ENCODE measurements around the gene KDM3A.

Gene KDM3A, protein sequence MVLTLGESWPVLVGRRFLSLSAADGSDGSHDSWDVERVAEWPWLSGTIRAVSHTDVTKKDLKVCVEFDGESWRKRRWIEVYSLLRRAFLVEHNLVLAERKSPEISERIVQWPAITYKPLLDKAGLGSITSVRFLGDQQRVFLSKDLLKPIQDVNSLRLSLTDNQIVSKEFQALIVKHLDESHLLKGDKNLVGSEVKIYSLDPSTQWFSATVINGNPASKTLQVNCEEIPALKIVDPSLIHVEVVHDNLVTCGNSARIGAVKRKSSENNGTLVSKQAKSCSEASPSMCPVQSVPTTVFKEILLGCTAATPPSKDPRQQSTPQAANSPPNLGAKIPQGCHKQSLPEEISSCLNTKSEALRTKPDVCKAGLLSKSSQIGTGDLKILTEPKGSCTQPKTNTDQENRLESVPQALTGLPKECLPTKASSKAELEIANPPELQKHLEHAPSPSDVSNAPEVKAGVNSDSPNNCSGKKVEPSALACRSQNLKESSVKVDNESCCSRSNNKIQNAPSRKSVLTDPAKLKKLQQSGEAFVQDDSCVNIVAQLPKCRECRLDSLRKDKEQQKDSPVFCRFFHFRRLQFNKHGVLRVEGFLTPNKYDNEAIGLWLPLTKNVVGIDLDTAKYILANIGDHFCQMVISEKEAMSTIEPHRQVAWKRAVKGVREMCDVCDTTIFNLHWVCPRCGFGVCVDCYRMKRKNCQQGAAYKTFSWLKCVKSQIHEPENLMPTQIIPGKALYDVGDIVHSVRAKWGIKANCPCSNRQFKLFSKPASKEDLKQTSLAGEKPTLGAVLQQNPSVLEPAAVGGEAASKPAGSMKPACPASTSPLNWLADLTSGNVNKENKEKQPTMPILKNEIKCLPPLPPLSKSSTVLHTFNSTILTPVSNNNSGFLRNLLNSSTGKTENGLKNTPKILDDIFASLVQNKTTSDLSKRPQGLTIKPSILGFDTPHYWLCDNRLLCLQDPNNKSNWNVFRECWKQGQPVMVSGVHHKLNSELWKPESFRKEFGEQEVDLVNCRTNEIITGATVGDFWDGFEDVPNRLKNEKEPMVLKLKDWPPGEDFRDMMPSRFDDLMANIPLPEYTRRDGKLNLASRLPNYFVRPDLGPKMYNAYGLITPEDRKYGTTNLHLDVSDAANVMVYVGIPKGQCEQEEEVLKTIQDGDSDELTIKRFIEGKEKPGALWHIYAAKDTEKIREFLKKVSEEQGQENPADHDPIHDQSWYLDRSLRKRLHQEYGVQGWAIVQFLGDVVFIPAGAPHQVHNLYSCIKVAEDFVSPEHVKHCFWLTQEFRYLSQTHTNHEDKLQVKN (N-terminal part only)

DNA sequence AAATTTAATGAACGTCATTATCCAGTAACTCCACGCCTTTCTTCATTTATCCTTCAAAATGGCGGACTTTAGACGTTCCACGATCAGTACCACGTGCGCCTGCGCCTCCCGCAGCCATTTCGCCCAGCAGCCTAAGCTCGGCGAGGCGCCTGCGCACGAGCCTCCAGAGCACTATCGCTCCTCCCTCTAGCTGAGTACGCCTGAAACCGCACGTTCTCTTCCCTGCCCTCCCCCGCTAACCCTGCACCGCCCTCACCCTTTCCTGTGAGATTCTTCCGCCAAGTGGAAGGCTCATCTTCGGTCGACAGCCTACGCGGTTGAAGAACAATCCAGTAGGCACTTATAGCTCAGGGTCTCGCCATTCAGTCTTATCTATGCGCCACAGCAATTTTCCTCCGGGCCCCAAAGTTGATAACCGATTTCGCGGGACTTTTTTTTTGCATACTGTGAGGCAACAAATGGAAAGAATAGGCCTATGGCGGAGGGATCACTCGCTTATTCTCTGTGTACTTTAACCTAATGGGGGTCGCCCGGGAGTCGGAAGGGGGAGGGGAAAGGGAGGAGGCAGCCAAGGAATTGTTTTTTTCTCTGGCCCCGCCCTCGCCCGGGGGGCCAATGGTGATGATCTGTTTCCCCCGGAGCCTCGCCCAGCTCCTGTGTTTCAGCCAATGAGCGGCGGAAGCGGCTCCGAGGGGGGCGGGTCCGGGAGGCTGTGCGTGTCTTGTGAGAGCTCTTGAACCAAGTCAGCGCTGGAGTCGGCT lies at the start of gene KDM3A:
KDM3A (plus strand) TSS at position 741 of the 761 bp plus-strand sequence. CDS start 677 bp downstream, outside the sequence.
- Mint-ChIP-seq H3K4me1 (ENCODE audit: low read depth) (peaks cover 45% of the 10 kb centered on the region), H3K4me3 (peak within 1 kb of the TSS; percentile 89), H3K27me3 (no peaks in the 10 kb centered on the region), H3K9me3 (peaks cover 21% of the 10 kb centered on the region), H3K27ac (peak within 1 kb of the TSS; percentile 100), H3K36me3 (ENCODE audit: low read depth) (peaks cover 62% of the 10 kb centered on the region)
- DNase-seq, result peak; percentile 99

DNA sequence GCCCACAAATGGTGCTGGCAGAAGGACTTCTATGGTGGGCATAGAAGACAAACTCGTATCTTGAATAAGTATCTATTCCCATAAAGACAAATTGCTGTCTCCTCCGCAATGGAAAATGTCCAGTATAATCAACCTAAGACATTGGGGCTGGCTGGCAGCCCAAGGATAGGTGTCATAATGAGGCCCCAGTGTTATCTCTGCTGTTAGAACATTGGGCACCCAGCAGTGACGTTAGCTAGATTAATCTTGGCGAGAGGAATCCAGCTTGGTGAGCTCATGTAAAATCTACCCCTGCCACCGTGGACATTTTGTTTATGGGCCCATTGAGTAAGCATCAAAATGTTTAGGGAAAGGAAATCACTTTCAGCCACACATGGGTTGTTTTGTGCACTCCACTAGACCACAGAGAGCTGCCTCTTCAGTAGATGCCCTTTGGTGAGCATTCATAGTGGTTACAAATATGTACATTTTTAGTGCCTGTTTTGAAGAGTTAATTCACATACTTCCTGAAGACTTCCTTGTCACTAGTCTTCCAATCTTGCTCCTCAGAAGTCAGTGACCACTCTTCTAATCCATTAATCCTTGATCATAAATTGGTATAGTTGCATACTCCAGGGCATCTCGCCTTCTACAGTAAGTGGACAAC lies 48.2 kb upstream of the KDM3A start:
- H3K36me3 Mint-ChIP-seq (ENCODE audit: low read depth), result no peaks in the 10 kb centered on the region
- no peak for DNase-seq
- no peak overlapping the region for H3K4me3 Mint-ChIP-seq
- peaks cover 11% of the 10 kb centered on the region for H3K27me3 Mint-ChIP-seq
- H3K27ac Mint-ChIP-seq, result no peak overlapping the region
- peaks cover 14% of the 10 kb centered on the region for H3K4me1 Mint-ChIP-seq (ENCODE audit: low read depth)
- peaks cover 2% of the 10 kb centered on the region for H3K9me3 Mint-ChIP-seq

DNA sequence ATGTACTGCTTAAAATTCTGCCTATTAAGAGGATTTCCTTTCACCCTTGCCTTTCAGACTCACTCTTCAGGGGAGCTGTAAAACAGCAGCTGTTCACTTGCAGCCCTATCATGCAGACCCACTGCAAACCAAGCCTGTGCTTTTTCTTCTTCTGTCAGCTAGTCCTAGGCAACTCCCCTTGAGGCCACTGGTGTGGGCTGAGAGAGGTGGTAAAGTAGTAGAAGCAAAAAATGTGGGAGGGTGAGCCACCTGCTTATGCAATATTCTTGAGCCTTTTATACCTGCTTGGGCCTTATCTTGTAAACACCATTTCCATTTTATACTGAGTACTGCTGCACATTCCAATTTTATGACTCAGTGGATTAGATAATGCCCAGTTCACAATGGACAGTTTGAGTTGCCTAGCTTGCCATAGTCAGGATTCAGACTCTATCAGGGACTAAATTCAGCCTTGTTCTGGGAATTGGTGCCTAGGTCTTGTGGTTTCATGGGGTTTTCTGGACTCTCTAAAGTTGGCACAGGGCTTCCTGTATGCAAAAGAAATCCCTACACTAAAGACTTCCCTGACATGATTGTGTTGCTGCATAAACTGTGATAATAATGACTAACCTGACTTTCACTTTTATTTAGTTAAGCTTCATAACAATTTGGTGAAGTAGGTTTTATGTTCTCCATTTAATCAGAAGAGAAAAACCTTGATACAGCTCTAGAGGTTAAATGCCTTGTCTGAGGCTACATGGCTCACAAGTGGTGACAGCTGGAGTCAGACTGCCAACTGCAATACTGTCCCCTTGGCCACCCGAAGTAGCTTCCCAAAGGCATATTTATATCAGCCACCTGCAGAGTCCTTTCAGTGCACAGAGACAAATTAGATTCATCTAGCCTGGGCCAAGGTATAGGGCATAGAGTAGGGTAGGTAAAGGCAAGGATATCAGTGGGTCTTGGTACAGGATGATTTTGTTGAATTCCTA lies 47.4 kb upstream of the KDM3A start:
- H3K27me3 Mint-ChIP-seq, result peaks cover 12% of the 10 kb centered on the region
- no peaks in the 10 kb centered on the region for H3K36me3 Mint-ChIP-seq (ENCODE audit: low read depth)
- peaks cover 14% of the 10 kb centered on the region for H3K4me1 Mint-ChIP-seq (ENCODE audit: low read depth)
- H3K27ac Mint-ChIP-seq, result no peak overlapping the region
- no peak overlapping the region for H3K4me3 Mint-ChIP-seq
- H3K9me3 Mint-ChIP-seq, result peaks cover 2% of the 10 kb centered on the region
- no peak for DNase-seq

DNA sequence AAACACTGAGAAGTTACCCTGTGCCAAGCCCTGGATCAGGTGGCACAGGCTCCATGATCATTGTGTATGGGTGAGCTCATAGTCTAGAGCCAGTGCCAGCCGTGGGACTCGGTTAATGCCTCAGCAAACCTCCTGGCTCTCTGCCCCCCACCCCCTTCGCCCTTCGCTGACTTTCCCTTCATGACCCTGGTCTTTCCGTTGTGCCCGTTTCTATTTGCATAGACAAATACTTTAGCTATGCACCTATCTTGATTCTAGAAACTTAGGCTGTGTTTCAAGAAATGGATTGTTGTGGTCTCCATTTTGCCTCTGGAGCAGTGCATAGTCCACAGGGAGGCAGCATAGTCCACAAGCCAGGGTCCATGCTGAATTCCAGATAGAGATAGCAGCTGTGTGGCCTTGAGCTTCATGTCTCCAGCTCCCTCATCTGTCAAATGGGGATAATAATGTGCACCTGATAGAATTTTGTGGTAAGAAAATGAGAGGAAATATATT lies 44.8 kb upstream of the KDM3A start:
- no peak for DNase-seq

DNA sequence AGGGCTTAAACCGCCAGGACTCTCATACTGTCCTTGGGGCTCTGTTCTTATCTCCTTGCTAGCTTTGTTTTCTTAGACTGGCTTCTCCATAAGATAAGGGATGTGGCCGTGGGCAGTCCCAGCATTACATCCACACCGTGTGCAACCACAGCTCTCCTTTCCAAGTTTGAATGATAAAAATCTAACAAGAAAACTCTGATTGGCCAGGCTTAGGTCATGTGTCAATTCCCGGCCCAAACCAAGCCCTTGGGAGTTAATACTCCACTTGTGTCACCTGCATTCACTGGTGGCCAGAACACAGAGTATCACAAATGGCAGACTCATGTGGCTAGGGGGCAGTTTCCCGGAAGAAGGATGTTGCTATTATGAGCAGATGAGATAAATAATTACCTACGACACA lies 43.2 kb upstream of the KDM3A start:
- peaks cover 15% of the 10 kb centered on the region for H3K27me3 Mint-ChIP-seq
- H3K4me1 Mint-ChIP-seq (ENCODE audit: low read depth), result peaks cover 12% of the 10 kb centered on the region
- H3K4me3 Mint-ChIP-seq, result no peak overlapping the region
- no peaks in the 10 kb centered on the region for H3K9me3 Mint-ChIP-seq
- no peak for DNase-seq
- H3K27ac Mint-ChIP-seq, result no peak overlapping the region
- no peaks in the 10 kb centered on the region for H3K36me3 Mint-ChIP-seq (ENCODE audit: low read depth)

More for the DNA sequence above, 44.8 kb upstream of the KDM3A start:
- no peaks in the 10 kb centered on the region for H3K36me3 Mint-ChIP-seq (ENCODE audit: low read depth)
- peaks cover 14% of the 10 kb centered on the region for H3K4me1 Mint-ChIP-seq (ENCODE audit: low read depth)
- peaks cover 1% of the 10 kb centered on the region for H3K9me3 Mint-ChIP-seq
- no peak overlapping the region for H3K4me3 Mint-ChIP-seq
- no peak overlapping the region for H3K27ac Mint-ChIP-seq
- peaks cover 15% of the 10 kb centered on the region for H3K27me3 Mint-ChIP-seq

DNA sequence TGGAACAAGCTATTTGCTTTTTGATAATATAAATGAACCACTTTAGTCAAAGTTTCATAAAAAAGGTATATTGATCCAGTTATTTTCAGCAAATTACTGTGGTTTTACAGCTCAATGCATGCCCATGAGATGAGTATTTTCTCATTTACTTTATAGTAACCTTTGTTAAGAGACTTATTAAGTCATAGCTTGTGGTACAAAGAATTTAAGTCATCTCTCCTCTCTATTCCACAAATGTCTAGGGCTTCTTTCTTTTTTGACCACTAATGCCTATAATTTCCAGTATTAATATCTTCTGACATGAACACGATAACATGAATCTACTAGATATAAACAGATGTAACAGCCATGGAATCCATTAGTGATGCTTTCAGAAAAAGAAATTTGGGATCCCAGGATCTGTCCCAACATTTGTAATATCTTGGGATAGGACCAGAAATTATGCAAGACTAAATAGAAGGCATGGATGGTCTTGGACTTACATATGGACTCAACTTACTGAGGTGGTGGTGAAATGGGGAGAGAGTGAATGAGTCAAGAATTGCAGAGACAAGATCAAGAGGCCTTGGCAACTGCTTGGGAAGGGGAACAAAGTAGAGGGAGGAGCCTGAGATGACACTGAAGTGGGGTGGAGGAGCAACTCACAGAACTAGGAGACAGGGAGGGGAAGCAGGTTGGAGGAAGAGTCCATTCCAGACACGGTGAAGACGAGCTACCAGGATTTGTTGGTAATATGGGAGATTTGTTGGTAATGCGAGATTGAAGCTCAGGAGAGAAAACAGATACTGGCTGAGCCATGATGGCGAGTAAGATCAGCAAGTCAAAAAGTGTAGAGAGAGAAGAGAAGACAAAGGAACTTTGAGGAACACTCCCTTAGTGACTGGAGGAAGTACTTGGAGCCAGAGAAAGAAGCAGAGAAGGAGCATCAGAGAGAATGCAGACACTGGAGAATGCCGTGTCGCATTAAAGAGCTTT lies 42.4 kb upstream of the KDM3A start:
- H3K4me1 Mint-ChIP-seq (ENCODE audit: low read depth), result peaks cover 5% of the 10 kb centered on the region
- no peaks in the 10 kb centered on the region for H3K36me3 Mint-ChIP-seq (ENCODE audit: low read depth)
- H3K9me3 Mint-ChIP-seq, result no peaks in the 10 kb centered on the region
- no peak for DNase-seq
- H3K27ac Mint-ChIP-seq, result no peak overlapping the region
- no peak overlapping the region for H3K4me3 Mint-ChIP-seq
- H3K27me3 Mint-ChIP-seq, result peaks cover 15% of the 10 kb centered on the region

DNA sequence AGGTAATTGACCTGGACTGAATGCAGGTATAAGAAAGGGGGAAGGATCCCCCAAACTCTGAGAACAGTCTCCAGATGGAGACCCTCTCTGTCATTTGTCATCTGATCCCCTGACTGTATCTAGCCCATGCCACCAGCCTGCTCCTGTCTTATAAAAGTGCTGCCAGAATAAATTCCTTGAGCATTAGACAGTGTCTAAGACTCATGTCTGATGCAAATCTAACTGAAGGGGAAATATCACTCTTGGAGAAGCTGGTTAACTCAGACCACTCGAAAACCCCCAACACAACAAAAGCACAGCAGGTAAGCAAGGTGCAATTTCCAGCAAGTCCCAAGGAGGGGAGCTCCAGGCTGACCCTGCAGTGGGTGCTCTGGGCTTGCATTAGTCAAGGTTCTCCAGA lies 40.9 kb upstream of the KDM3A start:
- Mint-ChIP-seq H3K4me3 (no peak overlapping the region), H3K4me1 (ENCODE audit: low read depth) (no peaks in the 10 kb centered on the region), H3K36me3 (ENCODE audit: low read depth) (no peaks in the 10 kb centered on the region), H3K27ac (no peak overlapping the region), H3K27me3 (peaks cover 12% of the 10 kb centered on the region), H3K9me3 (no peaks in the 10 kb centered on the region)
- no peak for DNase-seq

DNA sequence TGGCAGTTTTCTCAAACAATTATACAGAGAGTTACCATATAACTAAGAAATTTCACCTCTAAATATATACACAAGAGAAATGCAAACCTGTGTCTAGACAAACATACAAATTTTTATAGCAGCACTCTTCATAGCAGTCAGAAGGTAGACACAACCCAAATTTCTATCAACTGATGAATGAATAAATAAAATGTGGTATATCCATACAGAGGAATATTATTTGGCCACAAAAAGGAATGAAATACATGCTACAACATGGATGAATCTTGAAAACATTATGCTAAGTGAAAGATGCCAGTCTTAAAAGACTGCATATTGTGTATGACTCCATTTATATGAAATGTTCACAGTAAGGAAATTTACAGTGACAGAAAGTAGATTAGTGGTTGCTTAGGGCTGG lies 30.6 kb upstream of the KDM3A start:
- no peak overlapping the region for H3K27ac Mint-ChIP-seq
- no peaks in the 10 kb centered on the region for H3K36me3 Mint-ChIP-seq (ENCODE audit: low read depth)
- peaks cover 7% of the 10 kb centered on the region for H3K4me1 Mint-ChIP-seq (ENCODE audit: low read depth)
- peaks cover 39% of the 10 kb centered on the region for H3K27me3 Mint-ChIP-seq
- DNase-seq, result no peak
- peaks cover 3% of the 10 kb centered on the region for H3K9me3 Mint-ChIP-seq
- no peak overlapping the region for H3K4me3 Mint-ChIP-seq

DNA sequence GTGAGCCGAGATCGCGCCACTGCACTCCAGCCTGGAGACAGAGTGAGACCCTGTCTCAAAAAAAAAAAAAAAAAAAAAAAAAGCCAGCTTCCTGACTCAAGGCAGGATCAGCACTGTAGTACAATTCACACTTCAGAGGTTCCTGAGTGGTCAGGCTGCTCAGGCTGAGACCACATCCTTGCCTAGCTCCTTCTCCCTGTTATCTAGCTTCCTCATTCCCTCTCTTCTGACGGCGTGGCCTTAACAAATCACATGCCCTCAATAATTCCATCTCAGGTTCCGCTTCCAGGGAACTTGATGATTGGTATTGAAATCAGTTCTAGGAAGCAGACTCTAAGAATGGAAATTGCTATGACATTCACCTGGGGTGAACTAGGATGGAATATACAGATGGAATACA lies 29.8 kb upstream of the KDM3A start:
- Mint-ChIP-seq H3K4me1 (ENCODE audit: low read depth) (peaks cover 7% of the 10 kb centered on the region), H3K36me3 (ENCODE audit: low read depth) (no peaks in the 10 kb centered on the region), H3K9me3 (peaks cover 3% of the 10 kb centered on the region), H3K27me3 (peaks cover 39% of the 10 kb centered on the region), H3K27ac (no peak overlapping the region), H3K4me3 (no peak overlapping the region)
- DNase-seq, result no peak

DNA sequence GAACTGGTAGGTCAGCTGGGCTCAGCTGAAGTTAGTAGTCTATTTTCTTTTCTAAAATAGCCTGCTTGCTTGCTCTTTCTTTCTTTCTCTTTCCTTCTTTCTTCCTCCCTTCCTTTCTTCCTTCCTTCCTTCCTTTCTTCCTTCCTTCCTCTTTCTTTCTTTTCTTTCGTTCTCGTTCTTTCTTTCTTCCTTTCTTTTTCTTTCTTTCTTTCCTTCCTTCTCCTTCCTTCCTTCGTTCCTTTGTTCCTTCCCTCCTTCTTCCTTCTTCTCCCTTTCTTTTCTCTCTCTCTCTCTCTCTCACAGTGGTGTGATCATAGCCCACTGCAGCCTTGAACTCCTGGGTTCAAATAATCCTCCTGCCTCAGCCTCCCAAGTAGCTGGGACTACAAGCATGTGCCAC lies 29.2 kb upstream of the KDM3A start:
- H3K27ac Mint-ChIP-seq, result no peak overlapping the region

DNA sequence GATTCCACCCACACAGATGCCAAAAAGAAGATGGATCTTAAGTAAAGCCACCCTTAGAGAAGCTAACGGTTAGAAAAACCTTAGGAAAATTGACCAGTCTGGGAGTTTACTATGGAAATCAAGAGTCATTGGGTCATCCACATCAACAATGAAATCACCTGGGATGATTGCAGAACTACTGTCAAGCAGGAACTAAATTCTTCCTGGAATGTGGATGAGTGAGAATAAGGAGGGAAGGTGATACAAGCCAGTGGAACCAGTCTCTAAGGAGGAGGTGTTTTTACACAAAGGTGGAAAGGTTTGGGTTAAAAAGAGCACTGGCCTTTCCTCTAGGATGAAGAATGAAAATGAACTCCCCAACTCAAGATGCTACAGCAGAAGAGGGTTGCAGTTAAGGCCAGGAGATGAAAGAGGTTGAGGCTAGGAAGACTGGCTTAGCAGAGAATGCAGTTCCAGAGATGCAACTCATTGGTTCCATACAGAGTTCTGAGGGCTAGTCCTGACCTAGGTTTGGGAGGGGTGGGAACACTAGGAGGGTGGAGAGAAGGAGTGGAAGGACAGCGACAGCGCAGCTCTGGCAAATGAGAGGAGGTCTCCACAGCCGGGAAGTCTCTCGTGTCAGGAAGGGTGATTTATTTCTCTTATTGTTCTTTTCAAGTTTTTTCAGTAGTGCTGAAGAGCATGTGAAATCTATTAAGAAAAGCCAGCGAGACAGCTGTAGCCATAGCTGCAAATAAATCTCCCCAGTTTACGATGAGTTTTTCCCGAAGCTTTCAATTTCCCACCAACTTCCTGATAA lies 27.7 kb upstream of the KDM3A start:
- DNase-seq, result no peak
- peaks cover 3% of the 10 kb centered on the region for H3K9me3 Mint-ChIP-seq
- H3K4me1 Mint-ChIP-seq (ENCODE audit: low read depth), result peaks cover 3% of the 10 kb centered on the region
- H3K27me3 Mint-ChIP-seq, result peaks cover 39% of the 10 kb centered on the region
- H3K27ac Mint-ChIP-seq, result no peak overlapping the region
- no peaks in the 10 kb centered on the region for H3K36me3 Mint-ChIP-seq (ENCODE audit: low read depth)
- no peak overlapping the region for H3K4me3 Mint-ChIP-seq

More for the DNA sequence above, 29.2 kb upstream of the KDM3A start:
- peaks cover 3% of the 10 kb centered on the region for H3K9me3 Mint-ChIP-seq
- DNase-seq, result no peak
- peaks cover 39% of the 10 kb centered on the region for H3K27me3 Mint-ChIP-seq
- no peak overlapping the region for H3K4me3 Mint-ChIP-seq
- no peaks in the 10 kb centered on the region for H3K36me3 Mint-ChIP-seq (ENCODE audit: low read depth)
- H3K4me1 Mint-ChIP-seq (ENCODE audit: low read depth), result peaks cover 7% of the 10 kb centered on the region
